ENCODE measurements around the gene JDP2. TPM values are rescaled to one million over a fixed set of nuclear protein-coding genes. Genes with fewer than 3 reads are reported as not detected.

The JDP2 gene
- total RNA-seq, 2 donors from 2014 or later: 81.8 to 100 TPM

DNA sequence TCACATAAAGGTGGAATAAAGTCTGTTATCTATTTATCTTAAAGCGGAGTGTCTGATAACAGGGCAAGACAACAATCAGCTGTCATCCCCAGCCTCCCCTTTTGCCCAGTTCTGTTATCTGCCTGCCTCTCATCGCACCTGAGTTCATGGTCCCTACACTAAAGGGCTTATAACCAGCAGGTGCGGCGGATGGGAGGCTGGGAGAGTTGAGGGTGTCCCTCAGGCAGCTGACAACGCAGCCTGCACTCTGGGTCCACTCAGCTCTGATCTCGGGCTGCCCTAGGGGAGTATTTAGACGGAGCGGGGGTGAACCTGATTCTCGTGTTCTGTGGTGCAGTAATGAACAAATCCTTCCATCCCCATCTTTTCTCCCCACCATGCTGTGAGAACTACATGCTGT lies 34.0 kb upstream of the JDP2 start:
- TF ChIP-seq CTCF (IDR thresholded peaks at IDR 0.05): no peak
- DNase-seq (ENCODE audit: low spot score): no peak
- Histone ChIP-seq H3K9me3 (no peaks in the 10 kb centered on the region), H3K27me3 (replicated peaks; ENCODE audit: insufficient read depth) (no peaks in the 10 kb centered on the region), H3K27ac (no peak overlapping the region), H3K4me1 (ENCODE audit: control insufficient read depth in 1 of 2, low read depth in 2 of 2) (no peaks in the 10 kb centered on the region), H3K36me3 (no peaks in the 10 kb centered on the region), H3K4me3 (no peak overlapping the region)
- no peak for ATAC-seq (ENCODE audit: insufficient number of reproducible peaks, low FRiP score, low read depth)

- H3K9me3 ChIP-seq: no peaks in the 10 kb centered on the region
- H3K4me1 ChIP-seq (ENCODE audit: control insufficient read depth in 1 of 2, low read depth in 2 of 2): peaks cover 8 to 13% of the 10 kb centered on the region in 2 donors
- DNase-seq (ENCODE audit: low spot score) (no peak), ATAC-seq (ENCODE audit: insufficient number of reproducible peaks, low FRiP score, low read depth) (no peak)
- no peak for TF ChIP-seq CTCF (IDR thresholded peaks at IDR 0.05)
- no peak overlapping the region for H3K4me3 ChIP-seq
- H3K36me3 ChIP-seq: no peaks in the 10 kb centered on the region
- H3K27me3 ChIP-seq (replicated peaks; ENCODE audit: insufficient read depth): no peaks in the 10 kb centered on the region
- no peak overlapping the region for H3K27ac ChIP-seq
Observed at GRCh38 chr14:75395862-75396261, 32.0 kb upstream of the JDP2 start.

DNA sequence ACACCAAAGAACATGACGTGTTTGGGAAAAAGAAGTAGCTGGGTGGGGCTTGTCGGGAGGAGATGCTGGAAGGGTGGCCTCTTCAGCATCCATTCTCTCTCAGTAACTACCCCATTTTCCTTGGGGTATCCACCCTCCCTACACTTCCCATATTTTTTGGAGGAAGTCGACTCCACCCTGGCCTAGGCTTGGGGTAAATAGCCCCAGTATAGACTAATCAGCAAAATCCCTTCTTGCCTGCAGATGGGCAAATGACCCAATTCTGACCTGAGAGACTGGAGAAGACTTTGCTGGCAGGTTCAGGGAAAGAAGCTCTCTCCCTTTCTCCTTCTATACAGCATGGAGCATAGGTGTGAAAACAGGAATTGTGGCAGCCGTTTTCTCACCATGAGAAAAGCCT lies 28.5 kb upstream of the JDP2 start:
- Histone ChIP-seq H3K27me3 (replicated peaks; ENCODE audit: insufficient read depth) (no peaks in the 10 kb centered on the region), H3K4me3 (no peak overlapping the region), H3K4me1 (ENCODE audit: control insufficient read depth in 1 of 2, low read depth in 2 of 2) (peaks cover 12 to 26% of the 10 kb centered on the region in 2 donors), H3K36me3 (no peaks in the 10 kb centered on the region), H3K9me3 (no peaks in the 10 kb centered on the region), H3K27ac (no peak overlapping the region)
- ATAC-seq (ENCODE audit: insufficient number of reproducible peaks, low FRiP score, low read depth): no peak
- TF ChIP-seq CTCF (IDR thresholded peaks at IDR 0.05): no peak
- DNase-seq (ENCODE audit: low spot score): no peak

DNA sequence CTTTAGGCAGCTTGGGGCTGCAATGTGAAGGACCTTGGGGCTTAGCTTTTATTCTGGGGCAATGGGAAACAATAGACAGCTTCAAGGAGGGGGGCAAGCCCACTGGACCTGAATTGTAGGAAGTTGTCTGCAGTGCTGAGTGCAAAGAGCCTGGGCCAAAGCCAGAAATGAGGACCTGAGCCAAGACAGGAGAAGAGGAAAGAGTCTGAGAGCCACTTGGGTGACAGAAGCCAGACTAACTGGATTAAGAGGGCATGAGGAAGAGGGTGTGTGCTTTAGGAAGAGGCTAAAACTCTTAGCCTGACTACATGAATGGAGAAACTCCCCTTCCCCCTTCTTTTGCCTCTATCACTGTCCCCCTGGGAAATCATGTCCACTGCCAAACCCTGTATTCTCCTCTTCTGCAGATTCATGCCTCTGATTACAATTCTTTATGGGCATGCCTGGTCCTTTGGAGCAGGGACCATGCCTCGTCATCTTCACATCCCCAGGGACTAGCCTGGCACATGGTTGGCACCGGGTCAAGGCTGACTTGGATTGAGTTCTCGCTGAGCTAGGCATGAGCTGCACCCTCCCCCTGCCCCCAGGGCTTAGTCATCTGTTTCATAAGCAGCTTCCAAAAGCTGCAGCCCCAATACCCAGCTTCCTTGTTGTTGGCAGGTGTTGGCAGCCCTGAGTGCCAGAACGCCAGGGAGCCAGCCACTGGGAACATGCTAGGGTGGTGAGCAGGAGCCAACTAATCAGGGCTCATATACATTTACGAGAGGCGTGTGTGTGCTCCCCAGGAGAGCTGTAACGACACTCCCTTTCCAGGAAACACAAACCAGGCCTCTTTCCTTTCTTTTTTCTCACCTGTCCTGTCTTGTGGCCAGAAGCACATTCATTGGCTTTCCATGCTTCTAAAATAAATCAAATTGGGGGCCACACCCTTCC lies 27.7 kb upstream of the JDP2 start:
- H3K4me3 ChIP-seq: no peak overlapping the region
- no peaks in the 10 kb centered on the region for H3K9me3 ChIP-seq
- TF ChIP-seq CTCF (IDR thresholded peaks at IDR 0.05): no peak
- peak overlapping the region in 1 of 2 donors; percentile 62 for H3K27ac ChIP-seq
- DNase-seq (ENCODE audit: low spot score): peak; percentile 94
- no peaks in the 10 kb centered on the region for H3K27me3 ChIP-seq (replicated peaks; ENCODE audit: insufficient read depth)
- peaks cover 12 to 26% of the 10 kb centered on the region in 2 donors for H3K4me1 ChIP-seq (ENCODE audit: control insufficient read depth in 1 of 2, low read depth in 2 of 2)
- ATAC-seq (ENCODE audit: insufficient number of reproducible peaks, low FRiP score, low read depth): peak; percentile 95
- no peaks in the 10 kb centered on the region for H3K36me3 ChIP-seq

DNA sequence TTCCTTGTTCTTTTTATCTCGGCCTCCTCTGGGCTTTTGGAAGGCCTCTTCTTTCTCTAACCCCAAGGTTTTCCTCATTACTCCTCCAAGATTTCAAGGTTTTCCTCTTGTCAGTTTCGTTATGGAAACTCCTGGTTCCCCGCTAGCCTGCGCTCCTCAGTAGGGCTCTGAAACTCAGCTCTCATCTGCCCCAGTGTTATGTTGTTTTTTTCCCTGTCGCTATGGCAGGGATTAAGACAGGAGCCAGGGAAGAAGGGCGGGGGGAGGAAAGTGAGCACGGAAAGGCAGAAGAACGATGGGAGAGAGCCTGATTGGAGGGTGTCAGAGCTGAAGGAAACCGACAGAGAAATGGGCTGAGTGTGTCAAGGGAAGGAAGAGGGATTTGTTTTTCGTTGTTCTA lies 26.5 kb upstream of the JDP2 start:
- no peaks in the 10 kb centered on the region for H3K27me3 ChIP-seq (replicated peaks; ENCODE audit: insufficient read depth)
- peak; percentile 19 for ATAC-seq (ENCODE audit: insufficient number of reproducible peaks, low FRiP score, low read depth)
- no peaks in the 10 kb centered on the region for H3K36me3 ChIP-seq
- H3K27ac ChIP-seq: peak overlapping the region; percentile 9 to 62
- H3K9me3 ChIP-seq: no peaks in the 10 kb centered on the region
- DNase-seq (ENCODE audit: low spot score): no peak
- no peak for TF ChIP-seq CTCF (IDR thresholded peaks at IDR 0.05)
- H3K4me1 ChIP-seq (ENCODE audit: control insufficient read depth in 1 of 2, low read depth in 2 of 2): peaks cover 12 to 26% of the 10 kb centered on the region in 2 donors
- peak overlapping the region; percentile 28 for H3K4me3 ChIP-seq

All from thoracic aorta (tissue), 2 donors.